H1 (cell line): ENCODE results near the gene GALNT7. TPM values are rescaled to one million over a fixed set of nuclear protein-coding genes. Genes with fewer than 3 reads are reported as not detected.

Experiments
- CTCF ChIA-PET: fragments of 300-600 bp; sonication (Branson Sonifier 250); formaldehyde crosslinking; loops from one replicate; lab custom pipeline; 2021; ENCODE audit not compliant: partially characterized antibody; lab: Charles Lee
- POLR2A ChIA-PET: fragments of 300-600 bp; sonication (Branson Sonifier 250); formaldehyde crosslinking; loops from one replicate; lab custom pipeline; 2021; ENCODE audit warnings: inconsistent platforms; ENCODE audit not compliant: partially characterized antibody; lab: Charles Lee
- DNase-seq, 2 experiments: peaks; one replicate each; pipeline versions ENCODE4 v3.0.0 to v3.0.0-alpha.2; 2010 to 2022; ENCODE audit warnings: low spot score in 2 of 2, low read depth in 1 of 2, mixed read lengths in 1 of 2
- FAIRE-seq: peaks from 2 replicates; lab custom pipeline; 2011; peaks lifted over from hg19 to GRCh38; lab: Jason Lieb, UNC
- H2AFZ ChIP-seq: 2 replicates; pipeline ENCODE4 v1.8.1; 2012; ENCODE audit warnings: low read length, inconsistent platforms
- H2AK5ac ChIP-seq: 2 replicates; pipeline ENCODE4 v1.6.1; 2013; ENCODE audit warnings: low read depth, low read length
- H2BK120ac ChIP-seq: replicated peaks from 2 replicates; pipeline ENCODE3; 2013; ENCODE audit warnings: low read depth, low read length, inconsistent platforms
- H2BK12ac ChIP-seq: 2 replicates; pipeline ENCODE4 v1.6.1; 2013; ENCODE audit warnings: low read depth, low read length
- H2BK15ac ChIP-seq: 2 replicates; pipeline ENCODE4 v1.6.1; 2013; ENCODE audit warnings: low read length
- H2BK20ac ChIP-seq: 2 replicates; pipeline ENCODE4 v1.6.1; 2013; ENCODE audit warnings: low read length
- H2BK5ac ChIP-seq: 2 replicates; pipeline ENCODE4 v1.6.1; 2013; ENCODE audit warnings: low read depth, low read length
- H3K14ac ChIP-seq: 2 replicates; pipeline ENCODE4 v1.6.1; 2013; ENCODE audit warnings: inconsistent platforms; ENCODE audit not compliant: insufficient read length
- H3K18ac ChIP-seq: 2 replicates; pipeline ENCODE4 v1.6.1; 2013; ENCODE audit warnings: low read length; ENCODE audit errors: extremely low read depth
- H3K23ac ChIP-seq: 2 replicates; pipeline ENCODE4 v1.6.1; 2013; ENCODE audit warnings: inconsistent platforms; ENCODE audit not compliant: insufficient read length
- H3K23me2 ChIP-seq: 2 replicates; pipeline ENCODE4 v1.6.1; 2013; ENCODE audit warnings: low read depth, low read length
- H3K27ac ChIP-seq: 2 replicates; pipeline ENCODE4 v1.6.1; 2011; ENCODE audit warnings: low read depth, low read length, inconsistent platforms
- H3K27me3 ChIP-seq, 4 experiments: replicated peaks in 1 of 4; 1 replicate in 1 of 4; 2 replicates in 3 of 4; pipeline versions ENCODE4 v1.6.1 to v1.8.1; 2011 to 2013; ENCODE audit warnings: low read length in 3 of 4, mild to moderate bottlenecking in 3 of 4, inconsistent platforms in 2 of 4, mixed read lengths in 2 of 4, moderate library complexity in 1 of 4; ENCODE audit not compliant: control insufficient read depth in 3 of 4, insufficient read depth in 3 of 4; ENCODE audit errors: extremely low read depth in 1 of 4
- H3K36me3 ChIP-seq, 4 experiments: 2 replicates each; pipeline versions ENCODE4 v1.6.1 to v1.8.1; 2011 to 2013; ENCODE audit warnings: mild to moderate bottlenecking in 4 of 4, low read length in 3 of 4, moderate library complexity in 2 of 4, control low read depth in 1 of 4, inconsistent platforms in 1 of 4; ENCODE audit not compliant: insufficient read depth in 4 of 4, control insufficient read depth in 2 of 4
- H3K4ac ChIP-seq: replicated peaks from 2 replicates; pipeline ENCODE3; 2013; ENCODE audit warnings: low read length, low read depth, mixed read lengths, inconsistent platforms; ENCODE audit not compliant: insufficient read length
- H3K4me1 ChIP-seq, 4 experiments: replicated peaks in 1 of 4; 1 replicate in 1 of 4; 2 replicates in 3 of 4; pipeline versions ENCODE4 v1.6.1 to v1.8.1; 2011 to 2013; ENCODE audit warnings: low read length in 3 of 4, inconsistent platforms in 2 of 4, mixed read lengths in 1 of 4; ENCODE audit not compliant: insufficient read depth in 4 of 4, control insufficient read depth in 3 of 4
- H3K4me2 ChIP-seq, 2 experiments: 2 replicates each; pipeline versions ENCODE4 v1.6.1 to v1.8.1; 2011 to 2013; ENCODE audit warnings: low read depth in 2 of 2, low read length in 2 of 2, control low read depth in 1 of 2, inconsistent platforms in 1 of 2, mild to moderate bottlenecking in 1 of 2; ENCODE audit not compliant: insufficient read depth in 1 of 2
- H3K4me3 ChIP-seq, 4 experiments: fragments of 200-600, 300-600 bp in 1 of 4; sonication (generic), shearing (Covaris generic), sonication (Bioruptor Twin) in 1 of 4; 2 replicates each; pipeline versions ENCODE4 v1.5.1 to v1.8.1; 2011 to 2016; ENCODE audit warnings: low read length in 4 of 4, low read depth in 3 of 4, control low read depth in 2 of 4, inconsistent platforms in 2 of 4, mild to moderate bottlenecking in 2 of 4, mixed read lengths in 1 of 4, moderate library complexity in 1 of 4; ENCODE audit not compliant: insufficient read depth in 2 of 4; ENCODE audit errors: extremely low read depth in 1 of 4
- H3K56ac ChIP-seq: replicated peaks from 2 replicates; pipeline ENCODE3; 2013; ENCODE audit warnings: low read depth, mild to moderate bottlenecking, mixed read lengths, low read length, inconsistent platforms; ENCODE audit not compliant: insufficient read length
- H3K79me1 ChIP-seq: 2 replicates; pipeline ENCODE4 v1.6.1; 2013; ENCODE audit warnings: low read depth, low read length, control low read depth
- H3K79me2 ChIP-seq, 2 experiments: 2 replicates each; pipeline versions ENCODE4 v1.6.1 to v1.8.1; 2012 to 2013; ENCODE audit warnings: low read length in 2 of 2, mild to moderate bottlenecking in 2 of 2, inconsistent platforms in 1 of 2; ENCODE audit not compliant: insufficient read depth in 2 of 2, control insufficient read depth in 1 of 2
- H3K9ac ChIP-seq, 4 experiments: replicated peaks in 1 of 4; 1 replicate in 1 of 4; 2 replicates in 3 of 4; pipeline versions ENCODE4 v1.6.1 to v1.8.1; 2011 to 2013; ENCODE audit warnings: low read depth in 3 of 4, low read length in 3 of 4, control low read depth in 2 of 4, mild to moderate bottlenecking in 2 of 4, moderate library complexity in 2 of 4, inconsistent platforms in 1 of 4; ENCODE audit errors: extremely low read depth in 1 of 4
- H3K9me3 ChIP-seq, 2 experiments: 2 replicates each; pipeline versions ENCODE4 v1.6.1 to v1.8.1; 2012 to 2013; ENCODE audit warnings: mild to moderate bottlenecking in 2 of 2, moderate library complexity in 2 of 2, control low read depth in 1 of 2, inconsistent platforms in 1 of 2, low read depth in 1 of 2, low read length in 1 of 2, mixed read lengths in 1 of 2; ENCODE audit not compliant: insufficient read depth in 2 of 2
- H4K20me1 ChIP-seq, 2 experiments: replicated peaks in 1 of 2; 2 replicates each; pipeline versions ENCODE3 to v1.8.1; 2011 to 2013; ENCODE audit warnings: inconsistent platforms in 2 of 2, low read length in 2 of 2, mild to moderate bottlenecking in 1 of 2; ENCODE audit not compliant: insufficient read depth in 2 of 2, control insufficient read depth in 1 of 2
- H4K5ac ChIP-seq: 2 replicates; pipeline ENCODE4 v1.6.1; 2013; ENCODE audit warnings: low read length, low read depth, mixed read lengths, inconsistent platforms; ENCODE audit not compliant: insufficient read length
- H4K8ac ChIP-seq: 2 replicates; pipeline ENCODE4 v1.8.0; 2013; ENCODE audit warnings: mild to moderate bottlenecking, moderate library complexity, low read length, inconsistent platforms; ENCODE audit not compliant: insufficient read depth; ENCODE audit errors: extremely low read depth
- H4K91ac ChIP-seq: replicated peaks from 2 replicates; pipeline ENCODE3; 2013; ENCODE audit warnings: low read length, mixed read lengths, inconsistent platforms; ENCODE audit not compliant: insufficient read length
- GTF2F1 ChIP-seq: IDR thresholded peaks from 2 replicates; pipeline ENCODE4 v1.6.1; 2012; ENCODE audit warnings: low read depth, low read length, improper control_type of control experiment, borderline replicate concordance
- KDM5A ChIP-seq: fragments of 200-600 bp; IDR thresholded peaks from 2 replicates; pipeline ENCODE4 v1.7.1; 2012; ENCODE audit warnings: mild to moderate bottlenecking, low read length, inconsistent platforms, mixed read lengths
- RXRA ChIP-seq: IDR thresholded peaks from 2 replicates; pipeline ENCODE4 v1.6.1; 2011; ENCODE audit warnings: low read depth, mild to moderate bottlenecking, low read length, moderate library complexity; ENCODE audit not compliant: insufficient read depth
- WGBS, 2 experiments: shearing (Covaris generic) in 1 of 2; methylation state at CpG; one replicate each; pipeline versions ENCODE4 v1.1.6 to v1.1.7; 2013 to 2015; ENCODE audit warnings: low lambda C conversion rate in 2 of 2, mixed read lengths in 2 of 2, inconsistent platforms in 1 of 2, low coverage in 1 of 2, missing lambda C conversion rate in 1 of 2; ENCODE audit not compliant: insufficient replicate concordance in 2 of 2, insufficient coverage in 1 of 2, insufficient read length in 1 of 2; ENCODE audit errors: extremely low coverage in 1 of 2, missing lambda C conversion rate in 1 of 2; 5-methylcytosine and 5-hydroxymethylcytosine counted together
- polyA plus RNA-seq, 7 experiments: library from polyadenylated mRNA; depleted of rRNA in 3 of 7; stranded (reverse) in 5 of 7; unstranded in 2 of 7; fragments of >200 nt in 5 of 7; fragments of 200-250 nt in 2 of 7; gene quantifications; 1 replicate in 5 of 7; 2 replicates in 1 of 7; 4 replicates in 1 of 7; pipeline versions ENCODE4 v1.2.1 to v1.2.3, GENCODE V29; 2011 to 2013; ENCODE audit warnings: missing spikeins in 2 of 7, mixed read lengths in 2 of 7
- total RNA-seq: library from RNA; stranded (reverse); fragmentation: NEBNext Ultra II Directional; extraction: Animal tissue kit (Norgen Biotek cat#: 25700); gene quantifications from 2 replicates; pipeline ENCODE4 v1.2.1, GENCODE V29; 2021
- TF ChIP-seq, protein P1 (sequence below): IDR thresholded peaks from 2 replicates; pipeline ENCODE4 v1.6.1; 2012; ENCODE audit warnings: inconsistent platforms

Gene GALNT7
- total and polyA plus RNA-seq, 2 of the 8 experiments (the other 6 are each of a cell fraction or from before 2014, with no cell fraction given), result 22.4 to 85.5 TPM

GRCh38 chr4:173337463-173337862 lies 168.9 kb downstream of the GALNT7 start:
- FAIRE-seq (no peak), DNase-seq (no peak)
- H3K4me3 ChIP-seq, result no peak overlapping the region
- no peak overlapping the region for H2AFZ ChIP-seq
- H3K79me1 ChIP-seq, result no peaks in the 10 kb centered on the region
- no peak overlapping the region for H3K56ac ChIP-seq
- H3K9me3 ChIP-seq, result no peaks in the 10 kb centered on the region
- no peak overlapping the region for H2BK5ac ChIP-seq
- H3K14ac ChIP-seq, result no peak overlapping the region
- H3K23me2 ChIP-seq, result peaks cover 3% of the 10 kb centered on the region; the same call in 1 of the 2 replicates
- peaks cover 0 to 11% of the 10 kb centered on the region in 2 experiments; a peak in 3 of 4 replicates for H3K79me2 ChIP-seq
- peaks cover 4 to 9% (median 6%) of the 10 kb centered on the region in 4 experiments; a peak in 6 of 8 replicates for H3K36me3 ChIP-seq
- H4K5ac ChIP-seq, result no peak overlapping the region
- no peak overlapping the region for H3K4me2 ChIP-seq
- no peak overlapping the region for H2BK120ac ChIP-seq
- ChIA-PET CTCF (interaction anchor here (1.8 kb wide), 1 partner anchor 84 kb away, joined by 5 read pairs; no protein-coding TSS in a partner anchor), POLR2A (interaction anchor here (0.7 kb wide), 1 partner anchor 94 kb away, joined by 3 read pairs; no protein-coding TSS in a partner anchor)
- H3K18ac ChIP-seq, result no peak overlapping the region
- H4K91ac ChIP-seq, result no peak overlapping the region
- no peak overlapping the region for H3K4ac ChIP-seq
- H4K20me1 ChIP-seq, result peaks cover 2 to 3% of the 10 kb centered on the region in 2 experiments
- no peaks in the 10 kb centered on the region for H3K27me3 ChIP-seq
- H2BK20ac ChIP-seq, result no peak overlapping the region
- no peak overlapping the region for H3K9ac ChIP-seq
- H3K4me1 ChIP-seq, result peaks cover 0 to 3% (median 3%) of the 10 kb centered on the region in 4 experiments; a peak in 6 of 7 replicates
- no peak overlapping the region for H2BK12ac ChIP-seq
- TF ChIP-seq KDM5A (no peak), RXRA (no peak), GTF2F1 (no peak)
- TF ChIP-seq, protein P1, sequence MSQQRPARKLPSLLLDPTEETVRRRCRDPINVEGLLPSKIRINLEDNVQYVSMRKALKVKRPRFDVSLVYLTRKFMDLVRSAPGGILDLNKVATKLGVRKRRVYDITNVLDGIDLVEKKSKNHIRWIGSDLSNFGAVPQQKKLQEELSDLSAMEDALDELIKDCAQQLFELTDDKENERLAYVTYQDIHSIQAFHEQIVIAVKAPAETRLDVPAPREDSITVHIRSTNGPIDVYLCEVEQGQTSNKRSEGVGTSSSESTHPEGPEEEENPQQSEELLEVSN, result no peak
- no peak overlapping the region for H3K23ac ChIP-seq
- no peak overlapping the region for H4K8ac ChIP-seq
- no peak overlapping the region for H2BK15ac ChIP-seq
- no peak overlapping the region for H2AK5ac ChIP-seq
- H3K27ac ChIP-seq, result no peak overlapping the region
- 91% methylated on average over 2 of the region's 2 CpGs; no CpG with 5 or more reads in 1 of the 2 experiments for WGBS, 2 experiments
